DND-41 (cell line): ENCODE results near the gene HHATL.

Experiments
- EZH2 ChIP-seq: IDR thresholded peaks from 3 replicates; pipeline ENCODE4 v1.6.1; 2012; ENCODE audit warnings: borderline replicate concordance, low read depth, mild to moderate bottlenecking, moderate library complexity, low read length, inconsistent platforms; ENCODE audit not compliant: severe bottlenecking
- TF ChIP-seq, protein P1 (sequence below): IDR thresholded peaks from 2 replicates; pipeline ENCODE4 v1.5.1; 2012; ENCODE audit warnings: borderline replicate concordance, low read length, moderate library complexity, mild to moderate bottlenecking; ENCODE audit not compliant: poor library complexity, severe bottlenecking; ENCODE audit errors: extremely low read depth

DNA sequence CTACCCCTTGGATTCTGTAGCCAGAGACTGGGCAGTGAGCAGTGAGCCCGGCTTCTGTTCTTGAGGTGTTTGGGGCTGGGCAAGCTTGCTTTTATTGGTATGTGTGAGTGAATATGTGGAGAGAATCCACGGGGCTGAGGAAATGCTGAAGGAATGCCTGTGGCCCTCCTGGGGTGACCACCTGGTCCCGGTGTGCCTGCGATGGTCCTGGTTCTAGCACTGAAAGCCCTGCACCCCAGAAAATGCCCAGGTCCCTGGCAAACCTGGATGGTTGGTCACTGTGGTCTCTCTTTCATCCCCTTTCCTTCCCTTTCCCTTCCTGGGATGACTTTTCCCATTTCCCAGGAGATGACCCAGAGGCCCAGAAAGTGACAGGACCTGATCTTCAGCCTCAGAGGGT is 44.9 kb downstream of the HHATL start:
- TF ChIP-seq, protein P1, sequence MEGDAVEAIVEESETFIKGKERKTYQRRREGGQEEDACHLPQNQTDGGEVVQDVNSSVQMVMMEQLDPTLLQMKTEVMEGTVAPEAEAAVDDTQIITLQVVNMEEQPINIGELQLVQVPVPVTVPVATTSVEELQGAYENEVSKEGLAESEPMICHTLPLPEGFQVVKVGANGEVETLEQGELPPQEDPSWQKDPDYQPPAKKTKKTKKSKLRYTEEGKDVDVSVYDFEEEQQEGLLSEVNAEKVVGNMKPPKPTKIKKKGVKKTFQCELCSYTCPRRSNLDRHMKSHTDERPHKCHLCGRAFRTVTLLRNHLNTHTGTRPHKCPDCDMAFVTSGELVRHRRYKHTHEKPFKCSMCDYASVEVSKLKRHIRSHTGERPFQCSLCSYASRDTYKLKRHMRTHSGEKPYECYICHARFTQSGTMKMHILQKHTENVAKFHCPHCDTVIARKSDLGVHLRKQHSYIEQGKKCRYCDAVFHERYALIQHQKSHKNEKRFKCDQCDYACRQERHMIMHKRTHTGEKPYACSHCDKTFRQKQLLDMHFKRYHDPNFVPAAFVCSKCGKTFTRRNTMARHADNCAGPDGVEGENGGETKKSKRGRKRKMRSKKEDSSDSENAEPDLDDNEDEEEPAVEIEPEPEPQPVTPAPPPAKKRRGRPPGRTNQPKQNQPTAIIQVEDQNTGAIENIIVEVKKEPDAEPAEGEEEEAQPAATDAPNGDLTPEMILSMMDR: no peak
- no peak for TF ChIP-seq EZH2
